ENCODE data around the gene PCBP3.
"Not testable (repeated sequence)": the region's sequence is repeated elsewhere in the genome, so short reads cannot be mapped to it uniquely, and the experiment has no call there.

PCBP3 gene

GRCh38 chr21:45887788-45888187, 244.3 kb downstream of the PCBP3 start:
- no peak for DNase-seq (ENCODE audit: low read depth in 1 of 2, low spot score in 1 of 2)

- no peak for DNase-seq (ENCODE audit: low read depth in 1 of 2, low spot score in 1 of 2)
Measured at GRCh38 chr21:45888386-45889009, 245.0 kb downstream of the PCBP3 start.

GRCh38 chr21:45889256-45889655, 245.7 kb downstream of the PCBP3 start:
- no peak for DNase-seq (ENCODE audit: low read depth in 1 of 2, low spot score in 1 of 2)

DNA sequence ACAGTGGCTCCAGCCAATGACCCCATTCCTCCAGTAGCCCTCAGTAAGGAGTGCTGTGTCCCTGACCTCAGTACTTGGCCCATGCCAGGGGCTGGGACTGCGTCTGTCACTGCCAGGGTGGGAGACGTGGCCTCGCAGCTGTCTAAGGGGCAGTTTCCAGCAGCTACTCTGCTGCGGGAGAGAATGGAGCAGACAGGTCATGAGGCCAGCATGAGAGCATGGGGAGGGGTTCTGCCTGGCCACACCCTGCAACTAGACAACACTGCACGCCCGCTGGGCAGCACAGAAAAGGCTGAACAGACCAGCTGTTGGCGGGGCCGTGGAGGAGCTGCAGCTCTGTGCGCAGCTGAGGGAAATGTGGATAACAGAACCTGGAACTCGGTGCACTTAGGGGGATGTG, 246.4 kb downstream of the PCBP3 start:
- DNase-seq (ENCODE audit: low read depth in 1 of 2, low spot score in 1 of 2): no peak

DNA sequence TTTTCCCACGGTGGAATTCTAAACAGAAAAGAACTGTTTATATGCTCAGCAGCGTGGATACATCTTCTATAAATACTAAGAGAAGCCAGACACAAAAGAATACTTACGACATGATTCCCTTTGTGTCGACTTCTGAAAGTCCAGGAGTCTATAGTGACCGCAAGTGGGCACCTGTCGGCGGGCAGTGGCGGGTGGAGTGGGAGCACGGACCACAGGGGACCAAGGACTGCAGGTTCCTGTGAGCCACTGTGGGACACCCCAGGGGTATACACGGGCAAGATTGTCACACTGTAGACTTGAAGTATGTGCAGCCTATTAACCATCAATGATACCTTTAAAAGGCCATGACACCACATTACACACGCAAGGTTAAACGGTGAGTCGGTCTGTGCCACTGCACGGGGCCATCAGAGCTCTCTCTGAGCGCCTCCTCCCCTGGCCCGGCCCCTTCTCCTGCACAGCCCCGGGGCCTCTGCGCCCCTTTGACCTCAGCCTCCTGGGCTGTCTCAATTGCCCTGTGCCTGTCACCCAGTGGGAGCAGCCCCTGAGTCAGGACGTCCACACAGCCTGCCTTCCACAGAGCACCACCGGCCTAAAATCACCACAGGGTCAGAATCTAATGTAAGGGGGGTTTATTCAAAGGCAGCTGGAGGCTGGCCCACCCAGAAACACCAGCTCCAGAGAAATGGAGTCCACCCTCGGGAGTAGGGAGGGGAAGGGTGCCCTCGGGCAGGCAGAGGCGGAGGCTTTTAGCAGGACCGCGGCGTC, 248.0 kb downstream of the PCBP3 start:
- DNase-seq (ENCODE audit: low read depth in 1 of 2, low spot score in 1 of 2): no peak

GRCh38 chr21:45892156-45892915, 248.8 kb downstream of the PCBP3 start:
- no peak for DNase-seq (ENCODE audit: low read depth in 1 of 2, low spot score in 1 of 2)

DNA sequence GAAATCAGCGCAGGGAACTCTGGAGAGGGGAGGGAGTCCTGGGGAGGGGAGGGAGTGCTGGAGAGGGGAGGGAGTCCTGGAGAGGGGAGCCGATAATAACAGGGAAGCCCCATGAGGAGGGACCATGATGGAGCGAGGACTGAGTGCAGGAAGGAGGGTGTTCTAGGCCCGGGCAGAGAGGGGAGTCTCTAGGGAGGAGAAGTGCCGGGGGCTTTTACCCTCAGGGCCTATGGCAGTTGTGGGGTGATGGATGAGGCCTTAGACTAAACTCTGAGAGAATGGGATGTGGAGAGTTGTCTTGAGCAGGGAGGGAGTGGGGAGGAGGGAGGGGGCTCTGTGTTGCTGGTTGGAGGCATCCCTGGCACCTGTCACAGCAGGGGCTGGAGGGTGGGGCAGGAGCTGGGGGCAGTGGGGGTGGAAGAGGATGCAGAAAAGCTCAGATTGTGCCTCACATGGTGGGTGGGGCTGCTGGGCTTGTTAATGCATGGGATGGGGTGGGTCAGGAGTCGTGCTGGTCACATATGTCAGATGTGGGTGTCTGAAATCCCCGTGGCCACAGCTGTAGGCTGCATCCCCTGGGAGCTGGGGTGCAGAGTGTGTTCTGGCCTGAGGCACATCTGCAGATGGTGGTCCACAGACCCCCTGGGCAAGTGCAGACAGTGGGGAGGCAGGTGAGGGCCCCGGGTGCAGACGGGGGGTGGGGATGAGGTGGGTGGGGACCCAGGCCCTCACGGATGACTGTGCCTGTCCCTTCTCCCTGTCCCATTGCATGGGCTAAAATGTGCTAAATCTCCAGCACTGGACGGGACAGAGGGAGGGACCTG, 249.6 kb downstream of the PCBP3 start:
- DNase-seq (ENCODE audit: low read depth in 1 of 2, low spot score in 1 of 2): no peak

GRCh38 chr21:45893740-45894449, 250.4 kb downstream of the PCBP3 start:
- no peak for DNase-seq (ENCODE audit: low read depth in 1 of 2, low spot score in 1 of 2)

DNA sequence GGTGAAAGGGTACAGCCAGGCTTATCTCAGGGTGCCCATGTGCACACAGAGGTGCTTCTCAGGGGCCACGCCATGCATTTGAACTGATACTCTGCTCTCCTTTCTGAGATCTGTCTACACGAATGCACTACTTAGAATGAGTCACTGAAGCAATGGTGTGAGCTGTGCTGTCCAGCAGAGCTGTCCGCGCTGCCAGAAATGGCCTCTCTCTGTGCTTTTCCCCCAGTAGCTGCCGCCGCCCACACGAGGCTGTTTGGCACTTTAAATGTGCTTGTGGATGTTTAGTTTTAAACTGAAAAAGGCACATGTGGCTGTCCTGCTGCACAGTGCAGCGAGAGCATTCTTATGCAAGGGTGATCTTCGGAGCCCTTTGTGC, 250.9 kb downstream of the PCBP3 start:
- DNase-seq (ENCODE audit: low read depth in 1 of 2, low spot score in 1 of 2): no peak

DNA sequence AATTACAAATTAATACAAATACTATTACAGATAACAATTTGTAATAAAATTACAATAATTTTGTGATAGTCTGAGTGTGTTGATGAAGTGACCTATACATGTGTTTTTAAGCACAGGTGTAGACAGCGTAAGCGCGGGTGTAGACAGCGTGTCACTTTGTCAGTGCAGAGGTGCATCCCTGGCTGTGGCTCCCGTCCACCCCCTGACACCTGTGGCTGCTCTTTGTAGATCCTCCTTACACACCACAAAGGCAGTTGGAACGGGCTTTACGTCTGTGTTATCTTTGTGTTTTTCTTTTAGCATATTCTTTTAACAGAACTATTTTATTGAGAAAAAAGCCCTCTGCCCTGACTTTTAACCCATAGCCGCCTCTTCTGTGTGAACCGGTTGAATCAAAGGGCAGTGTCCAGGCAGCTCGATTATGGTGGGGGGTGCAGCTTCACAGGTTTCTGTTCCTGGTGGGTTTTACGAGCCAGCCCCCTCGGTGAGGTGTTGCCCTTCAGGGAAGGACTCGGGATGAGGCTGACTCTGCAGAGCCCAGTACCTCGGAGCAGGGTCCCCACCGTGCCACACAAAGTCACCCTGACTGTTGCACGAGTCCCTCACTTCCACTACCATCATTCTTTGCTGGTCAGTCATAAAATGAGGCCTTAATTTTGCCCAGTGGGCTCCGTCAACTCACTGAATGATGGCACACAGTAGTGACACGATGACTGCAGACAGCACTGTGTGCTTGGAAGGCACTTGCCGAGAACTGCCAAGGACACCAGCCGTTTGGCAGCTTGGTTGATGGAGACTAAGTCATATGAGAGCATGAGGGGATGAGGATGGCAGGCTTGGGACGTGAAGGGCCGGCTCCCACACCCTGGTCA, 251.6 kb downstream of the PCBP3 start:
- no peak for DNase-seq (ENCODE audit: low read depth in 1 of 2, low spot score in 1 of 2)

DNA sequence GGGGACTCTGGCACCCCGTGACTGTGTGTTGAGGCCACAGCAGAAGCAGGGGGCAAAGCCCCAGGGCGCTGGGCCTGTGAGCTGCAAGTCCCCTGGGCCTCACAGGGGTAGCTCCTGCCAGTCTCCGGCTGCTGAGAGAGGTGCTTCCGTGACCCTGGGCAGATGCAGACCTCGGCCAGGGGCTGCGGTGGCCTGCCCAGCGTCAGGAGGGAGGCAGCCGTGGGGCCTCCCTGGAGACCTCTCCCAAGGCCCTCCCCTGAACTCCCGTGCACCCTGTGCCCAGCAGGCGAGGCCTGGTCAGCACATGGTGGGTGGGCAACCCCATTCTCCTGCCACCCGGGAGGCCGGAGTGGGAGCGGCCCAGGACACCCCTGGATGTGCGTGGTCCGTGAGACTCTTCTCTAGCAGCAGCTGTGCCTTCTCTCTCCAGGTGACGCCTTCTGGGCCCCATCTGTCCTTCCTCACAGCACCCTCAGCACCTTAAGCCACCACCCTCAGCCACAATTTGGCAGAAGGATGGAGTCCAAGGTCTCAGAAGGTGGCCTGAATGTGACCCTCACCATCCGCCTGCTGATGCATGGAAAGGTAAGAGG, 252.3 kb downstream of the PCBP3 start:
- no peak for DNase-seq (ENCODE audit: low read depth in 1 of 2, low spot score in 1 of 2)

DNA sequence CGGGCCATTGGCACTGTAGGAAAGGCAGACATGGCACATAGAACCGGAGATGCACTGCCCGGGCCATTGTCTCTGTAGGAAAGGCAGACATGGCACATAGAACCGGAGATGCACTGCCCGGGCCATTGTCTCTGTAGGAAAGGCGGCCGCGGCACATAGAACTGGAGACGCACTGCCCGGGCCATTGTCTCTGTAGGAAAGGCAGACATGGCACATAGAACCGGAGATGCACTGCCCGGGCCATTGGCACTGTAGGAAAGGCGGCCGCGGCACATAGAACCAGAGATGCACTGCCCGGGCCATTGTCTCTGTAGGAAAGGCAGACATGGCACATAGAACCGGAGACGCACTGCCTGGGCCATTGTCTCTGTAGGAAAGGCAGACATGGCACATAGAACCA, 252.9 kb downstream of the PCBP3 start:
- not testable (repeated sequence) for DNase-seq (ENCODE audit: low read depth in 1 of 2, low spot score in 1 of 2)

GRCh38 chr21:45897191-45898027, 253.9 kb downstream of the PCBP3 start:
- no peak for DNase-seq (ENCODE audit: low read depth in 1 of 2, low spot score in 1 of 2)

GRCh38 chr21:45898028-45898350, 254.5 kb downstream of the PCBP3 start:
- no peak for DNase-seq (ENCODE audit: low read depth in 1 of 2, low spot score in 1 of 2)

GRCh38 chr21:45898781-45899180, 255.3 kb downstream of the PCBP3 start:
- DNase-seq (ENCODE audit: low read depth in 1 of 2, low spot score in 1 of 2): no peak

DNA sequence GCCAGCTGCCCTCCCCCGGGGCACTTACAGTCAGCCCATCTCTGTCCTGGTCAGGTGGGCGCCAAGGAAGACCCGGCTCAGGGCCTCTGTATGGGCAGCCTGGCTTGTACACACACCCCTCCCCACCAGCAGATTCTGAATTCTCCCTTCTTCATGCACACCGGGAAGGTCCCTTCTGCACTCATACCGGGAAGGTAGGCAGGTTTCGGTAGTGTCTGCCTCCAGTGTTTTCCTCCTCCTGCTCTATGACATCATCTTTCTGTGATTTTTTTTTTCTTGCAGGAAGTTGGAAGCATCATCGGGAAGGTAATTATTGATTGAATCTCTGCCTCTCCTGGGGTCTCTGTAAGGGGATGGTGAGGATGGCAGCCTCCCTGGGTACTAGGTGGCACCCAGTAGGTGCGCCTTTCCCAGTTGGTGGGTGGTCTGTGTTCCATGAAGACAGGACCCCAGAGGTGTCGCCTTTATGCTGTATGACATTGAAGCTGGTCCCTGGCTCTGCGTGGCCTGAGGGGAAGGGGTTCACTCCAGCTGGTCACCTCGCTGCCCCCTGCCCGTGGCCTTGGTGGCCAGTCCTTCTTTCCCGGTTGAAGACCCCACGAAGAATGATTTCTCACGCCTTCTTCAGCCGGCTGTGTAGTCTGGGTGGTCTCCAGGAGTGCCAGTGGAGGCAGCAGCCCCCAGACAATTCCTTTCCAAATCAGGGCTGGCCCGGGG, 255.9 kb downstream of the PCBP3 start:
- DNase-seq (ENCODE audit: low read depth in 1 of 2, low spot score in 1 of 2): no peak

- no peak for DNase-seq (ENCODE audit: low read depth in 1 of 2, low spot score in 1 of 2)
Measured at GRCh38 chr21:45900034-45900868, 256.7 kb downstream of the PCBP3 start.
